GM12873 (cell line): ENCODE data around the gene MAPRE3.

Experiments
- CTCF ChIP-seq: IDR thresholded peaks from 2 replicates; pipeline ENCODE4 v1.5.1; 2012; ENCODE audit warnings: low read depth, mild to moderate bottlenecking, moderate library complexity, low read length, control low read depth; ENCODE audit not compliant: insufficient read depth; ENCODE audit errors: missing control alignments

The MAPRE3 gene

GRCh38 chr2:26942543-26943295 is 27.7 kb upstream of the MAPRE3 start:
- peak; percentile 88 for TF ChIP-seq CTCF

GRCh38 chr2:26945991-26946750 is 24.3 kb upstream of the MAPRE3 start:
- TF ChIP-seq CTCF = no peak

GRCh38 chr2:26946841-26947784 is 23.3 kb upstream of the MAPRE3 start:
- no peak for TF ChIP-seq CTCF

GRCh38 chr2:26948800-26949199 is 21.6 kb upstream of the MAPRE3 start:
- no peak for TF ChIP-seq CTCF

GRCh38 chr2:26950246-26950645 is 20.2 kb upstream of the MAPRE3 start:
- TF ChIP-seq CTCF = no peak

GRCh38 chr2:26951236-26951635 is 19.2 kb upstream of the MAPRE3 start:
- no peak for TF ChIP-seq CTCF
